ENCODE measurements around the gene PXDC1. TPM values are rescaled to one million over a fixed set of nuclear protein-coding genes. Genes with fewer than 3 reads are reported as not detected.
"Not testable (repeated sequence)": the region's sequence is repeated elsewhere in the genome, so short reads cannot be mapped to it uniquely, and the experiment has no call there.

The PXDC1 gene
- total and polyA plus RNA-seq, 7 donors: 9.8 to 32.0 (median 22.5) TPM

DNA sequence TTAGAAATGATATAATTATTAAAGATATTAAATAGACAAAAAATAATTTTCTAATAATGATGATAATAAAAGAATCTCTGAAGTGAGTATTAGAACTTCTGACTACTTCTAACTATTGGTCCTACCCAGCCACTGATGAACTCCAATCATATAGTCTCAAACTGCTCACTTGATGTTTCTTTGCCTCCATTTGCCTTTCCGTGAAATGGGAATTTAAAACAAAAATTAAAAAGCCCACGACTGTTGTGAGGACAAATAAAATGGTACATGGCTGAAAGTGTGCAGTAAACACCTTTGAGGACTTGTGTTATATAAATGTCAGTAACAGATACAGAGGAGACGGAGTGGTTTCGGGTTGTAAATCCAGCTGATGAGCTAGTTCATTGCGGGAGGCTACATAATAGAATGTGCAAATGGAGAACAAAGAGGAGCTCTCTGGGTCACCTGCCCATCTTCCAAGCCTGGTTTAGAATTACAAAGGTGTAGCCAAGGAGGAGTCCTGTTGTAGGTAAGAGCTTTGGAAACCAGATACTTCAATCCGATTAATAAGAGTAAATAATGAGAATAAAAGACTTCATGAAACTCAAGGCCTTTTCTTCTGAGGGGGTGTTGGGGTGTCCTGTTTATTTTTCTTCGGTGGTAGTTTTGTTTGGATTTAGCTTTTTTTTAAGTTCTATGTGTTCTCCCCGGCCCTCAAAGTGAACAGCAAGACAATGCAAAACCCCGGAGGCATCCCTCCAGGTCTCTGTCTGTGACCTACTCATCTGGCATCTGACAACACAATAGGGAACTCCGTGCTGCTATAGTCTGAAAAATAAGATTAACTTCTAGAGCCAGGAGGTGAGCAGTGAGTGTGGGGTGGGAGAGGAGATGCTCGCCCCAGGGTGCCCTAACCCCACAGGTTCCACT is 4.4 kb upstream of the PXDC1 start:
- 57 to 68% (median 60%) methylated on average over 11 of the region's 11 CpGs for WGBS, 3 donors
- no peak for TF ChIP-seq CTCF (IDR thresholded peaks at IDR 0.05)
- Histone ChIP-seq H3K4me1 (peaks cover 4% of the 10 kb centered on the region), H3K9me3 (no peaks in the 10 kb centered on the region), H3K4me3 (no peak overlapping the region), H3K36me3 (ENCODE audit: insufficient read depth in 1 of 2, low read depth in 1 of 2) (no peaks in the 10 kb centered on the region), H3K27me3 (ENCODE audit: insufficient read depth in 3 of 3, low read length in 2 of 3) (no peaks in the 10 kb centered on the region), H3K27ac (no peak overlapping the region)
- no peak for ATAC-seq
- DNase-seq: no peak
- intact Hi-C loops (cut with DNase I): no loop called here

GRCh38 chr6:3754776-3755175 is 3.3 kb upstream of the PXDC1 start:
- no peak for TF ChIP-seq CTCF (IDR thresholded peaks at IDR 0.05)
- Histone ChIP-seq H3K4me3 (no peak overlapping the region), H3K9me3 (no peaks in the 10 kb centered on the region), H3K36me3 (ENCODE audit: insufficient read depth in 1 of 2, low read depth in 1 of 2) (no peaks in the 10 kb centered on the region), H3K4me1 (peaks cover 8% of the 10 kb centered on the region), H3K27ac (no peak overlapping the region), H3K27me3 (ENCODE audit: insufficient read depth in 3 of 3, low read length in 2 of 3) (no peaks in the 10 kb centered on the region)
- intact Hi-C loops (cut with DNase I): loop anchor here (5.0 kb wide), 3 partner anchors 53 to 73 kb away; no protein-coding TSS in a partner anchor
- ATAC-seq (no peak), DNase-seq (no peak)
- 78 to 88% (median 79%) methylated on average over 3 of the region's 3 CpGs for WGBS, 3 donors

GRCh38 chr6:3754032-3754725 is 2.7 kb upstream of the PXDC1 start:
- DNase-seq; ATAC-seq; H3K36me3 ChIP-seq (ENCODE audit: insufficient read depth in 1 of 2, low read depth in 1 of 2); H3K9me3 ChIP-seq; H3K4me3 ChIP-seq; H3K4me1 ChIP-seq; H3K27me3 ChIP-seq (ENCODE audit: insufficient read depth in 3 of 3, low read length in 2 of 3); H3K27ac ChIP-seq: not testable (repeated sequence)
- WGBS, 3 donors: 92% methylated on average over 15 of the region's 15 CpGs
- intact Hi-C loops (cut with DNase I): loop anchor here (5.0 kb wide), 3 partner anchors 53 to 73 kb away; no protein-coding TSS in a partner anchor

GRCh38 chr6:3753228-3753835 is 1.8 kb upstream of the PXDC1 start:
- Histone ChIP-seq H3K4me1 (peaks cover 16% of the 10 kb centered on the region), H3K27me3 (ENCODE audit: insufficient read depth in 3 of 3, low read length in 2 of 3) (no peaks in the 10 kb centered on the region), H3K36me3 (ENCODE audit: insufficient read depth in 1 of 2, low read depth in 1 of 2) (no peaks in the 10 kb centered on the region), H3K9me3 (no peaks in the 10 kb centered on the region), H3K27ac (peak overlapping the region; percentile 12), H3K4me3 (no peak overlapping the region)
- no peak for DNase-seq
- no peak for TF ChIP-seq CTCF (IDR thresholded peaks at IDR 0.05)
- intact Hi-C loops (cut with DNase I): loop anchor here (5.0 kb wide), 3 partner anchors 54 to 74 kb away; no protein-coding TSS in a partner anchor
- 80 to 82% (median 82%) methylated on average over 10 of the region's 10 CpGs for WGBS, 3 donors
- no peak for ATAC-seq
